Lower lobe of right lung (tissue), 2 donors: ENCODE measurements around the gene MTMR12. TPM values are rescaled to one million over a fixed set of nuclear protein-coding genes. Genes with fewer than 3 reads are reported as not detected.

Source experiments
- ATAC-seq, 2 donors: fragments of 200-7000 bp; cut with Tn5 transposase; one replicate each; pipeline ENCODE4 v1.9.1; 2020 to 2022; ENCODE audit warnings: mild to moderate bottlenecking in 2 of 2, moderate library complexity in 2 of 2
- DNase-seq: peaks from one replicate; pipeline ENCODE4 v3.0.0-alpha.2; 2020
- H3K27ac ChIP-seq: fragments of 200-600 bp; one replicate; pipeline ENCODE4 v1.8.0; 2022
- H3K27me3 ChIP-seq: fragments of 200-600 bp; one replicate; pipeline ENCODE4 v1.8.0; 2022; ENCODE audit warnings: low read depth
- H3K36me3 ChIP-seq: fragments of 200-600 bp; one replicate; pipeline ENCODE4 v1.8.0; 2022; ENCODE audit warnings: mild to moderate bottlenecking
- H3K4me1 ChIP-seq: fragments of 200-600 bp; one replicate; pipeline ENCODE4 v1.8.0; 2022
- H3K4me3 ChIP-seq: fragments of 200-600 bp; one replicate; pipeline ENCODE4 v1.8.0; 2022; ENCODE audit warnings: mild to moderate bottlenecking
- H3K9me3 ChIP-seq: fragments of 200-600 bp; one replicate; pipeline ENCODE4 v1.8.0; 2022
- intact Hi-C: fragments of 100-400 bp; cut with DNase I; formaldehyde crosslinking; loops from one replicate; pipeline ENCODE4 v1.11.0; 2022
- total RNA-seq: library from RNA; stranded (reverse); fragmentation: NEBNext Ultra II Directional; extraction: Animal tissue kit (Norgen Biotek cat#: 25700); gene quantifications from one replicate; pipeline ENCODE4 v1.2.1, GENCODE V29; 2021
- TF ChIP-seq, protein P1 (sequence below): fragments of 200-600 bp; IDR thresholded peaks from one replicate; pipeline ENCODE4 v1.8.0; 2022; ENCODE audit warnings: antibody characterized with exemption, mild to moderate bottlenecking
- donor health status: DM: no; HTN: yes; CAD: no; lungs with severe emphysema.

MTMR12 gene
- total RNA-seq, 1 donor from 2014 or later: 39.3 TPM

DNA sequence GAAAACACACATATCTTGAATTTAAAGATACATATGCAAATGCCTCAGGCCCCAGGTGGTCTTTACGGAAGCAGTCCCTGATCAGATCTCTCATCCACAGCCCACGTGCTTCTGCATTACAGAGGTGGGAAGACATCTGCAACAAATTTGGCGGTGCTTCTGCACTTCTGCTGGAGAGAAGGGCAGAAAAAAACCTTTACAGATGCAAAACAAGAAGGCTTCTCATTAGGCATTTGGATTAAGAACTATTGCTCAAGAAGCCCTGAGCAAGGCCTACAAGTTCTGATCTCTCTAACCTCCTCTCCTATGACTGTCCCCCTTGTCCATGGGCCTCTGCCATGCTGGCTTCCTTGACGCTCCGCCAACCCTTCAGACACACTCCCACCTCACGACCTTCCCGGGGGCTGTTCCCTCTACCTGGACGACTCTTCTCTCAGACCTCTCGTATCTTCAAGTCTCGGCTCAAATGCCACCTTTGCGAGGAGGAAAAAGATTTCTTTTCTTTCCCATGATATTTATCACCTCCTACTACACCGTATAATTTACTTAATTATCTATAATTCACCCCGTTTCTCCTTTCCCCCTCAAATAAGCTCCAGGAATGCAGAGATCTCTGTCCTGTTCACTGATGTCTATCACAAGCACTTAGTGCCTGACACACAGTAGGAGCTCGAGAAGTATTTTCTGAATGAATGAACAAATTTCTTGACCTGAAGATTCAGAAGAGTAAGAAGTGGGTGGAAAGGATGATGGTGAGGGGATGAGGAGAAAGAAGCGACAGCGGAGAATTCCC, 1.1 kb downstream of the MTMR12 start:
- Histone ChIP-seq H3K9me3 (no peaks in the 10 kb centered on the region), H3K27ac (peak overlapping the region; percentile 98), H3K36me3 (no peaks in the 10 kb centered on the region), H3K4me1 (peaks cover 55% of the 10 kb centered on the region), H3K4me3 (peak overlapping the region; percentile 85), H3K27me3 (no peaks in the 10 kb centered on the region)
- intact Hi-C loops: no loop called here
- ATAC-seq: no peak
- TF ChIP-seq, protein P1, sequence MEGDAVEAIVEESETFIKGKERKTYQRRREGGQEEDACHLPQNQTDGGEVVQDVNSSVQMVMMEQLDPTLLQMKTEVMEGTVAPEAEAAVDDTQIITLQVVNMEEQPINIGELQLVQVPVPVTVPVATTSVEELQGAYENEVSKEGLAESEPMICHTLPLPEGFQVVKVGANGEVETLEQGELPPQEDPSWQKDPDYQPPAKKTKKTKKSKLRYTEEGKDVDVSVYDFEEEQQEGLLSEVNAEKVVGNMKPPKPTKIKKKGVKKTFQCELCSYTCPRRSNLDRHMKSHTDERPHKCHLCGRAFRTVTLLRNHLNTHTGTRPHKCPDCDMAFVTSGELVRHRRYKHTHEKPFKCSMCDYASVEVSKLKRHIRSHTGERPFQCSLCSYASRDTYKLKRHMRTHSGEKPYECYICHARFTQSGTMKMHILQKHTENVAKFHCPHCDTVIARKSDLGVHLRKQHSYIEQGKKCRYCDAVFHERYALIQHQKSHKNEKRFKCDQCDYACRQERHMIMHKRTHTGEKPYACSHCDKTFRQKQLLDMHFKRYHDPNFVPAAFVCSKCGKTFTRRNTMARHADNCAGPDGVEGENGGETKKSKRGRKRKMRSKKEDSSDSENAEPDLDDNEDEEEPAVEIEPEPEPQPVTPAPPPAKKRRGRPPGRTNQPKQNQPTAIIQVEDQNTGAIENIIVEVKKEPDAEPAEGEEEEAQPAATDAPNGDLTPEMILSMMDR: no peak
- DNase-seq: no peak

DNA sequence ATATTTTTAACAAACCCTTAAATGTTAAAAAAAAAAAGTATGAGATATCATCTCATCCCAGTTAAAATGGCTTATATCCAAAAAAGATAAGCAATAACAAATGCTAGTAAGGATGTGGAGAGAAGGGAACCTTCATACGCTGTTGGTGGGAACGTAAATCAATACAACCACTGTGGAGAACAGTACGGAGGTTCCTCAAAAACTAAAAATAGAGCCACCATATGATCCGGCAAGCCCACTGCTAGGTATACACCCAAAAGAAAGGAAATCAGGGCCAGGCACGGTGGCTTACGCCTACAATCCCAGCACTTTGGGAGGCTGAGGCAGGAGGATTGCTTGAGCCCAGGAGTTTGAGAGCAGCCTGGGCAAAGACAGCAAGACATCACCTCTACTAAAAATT, 3.0 kb downstream of the MTMR12 start:
- H3K9me3 ChIP-seq: no peaks in the 10 kb centered on the region
- H3K4me1 ChIP-seq: peaks cover 56% of the 10 kb centered on the region
- no peaks in the 10 kb centered on the region for H3K36me3 ChIP-seq
- H3K27ac ChIP-seq: no peak overlapping the region
- ATAC-seq (no peak), DNase-seq (no peak)
- TF ChIP-seq, protein P1: no peak
- no peak overlapping the region for H3K4me3 ChIP-seq
- no peaks in the 10 kb centered on the region for H3K27me3 ChIP-seq
- intact Hi-C loops: no loop called here

DNA sequence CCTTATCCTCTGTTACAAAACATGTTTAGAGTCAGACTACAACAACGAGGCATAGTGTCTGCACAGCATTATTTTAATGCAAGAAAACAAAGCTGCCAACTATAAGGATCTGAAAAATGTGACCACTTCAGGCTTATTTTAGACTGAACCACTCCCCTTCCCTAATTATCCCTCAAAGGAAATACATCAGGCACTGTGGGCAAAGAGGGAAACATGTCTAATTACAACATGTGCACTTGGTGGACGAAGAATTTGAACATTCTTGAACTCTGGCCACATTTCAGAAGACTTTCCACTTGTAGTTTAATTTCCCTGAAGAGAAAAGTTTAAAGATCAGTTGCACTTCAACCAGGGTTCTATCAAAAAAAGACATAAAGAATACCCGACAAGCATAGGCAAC, 3.8 kb downstream of the MTMR12 start:
- no peak overlapping the region for H3K4me3 ChIP-seq
- H3K4me1 ChIP-seq: peaks cover 61% of the 10 kb centered on the region
- intact Hi-C loops: no loop called here
- no peaks in the 10 kb centered on the region for H3K36me3 ChIP-seq
- H3K27ac ChIP-seq: peak overlapping the region; percentile 5
- TF ChIP-seq, protein P1: no peak
- no peaks in the 10 kb centered on the region for H3K27me3 ChIP-seq
- ATAC-seq (no peak), DNase-seq (no peak)
- H3K9me3 ChIP-seq: no peaks in the 10 kb centered on the region

DNA sequence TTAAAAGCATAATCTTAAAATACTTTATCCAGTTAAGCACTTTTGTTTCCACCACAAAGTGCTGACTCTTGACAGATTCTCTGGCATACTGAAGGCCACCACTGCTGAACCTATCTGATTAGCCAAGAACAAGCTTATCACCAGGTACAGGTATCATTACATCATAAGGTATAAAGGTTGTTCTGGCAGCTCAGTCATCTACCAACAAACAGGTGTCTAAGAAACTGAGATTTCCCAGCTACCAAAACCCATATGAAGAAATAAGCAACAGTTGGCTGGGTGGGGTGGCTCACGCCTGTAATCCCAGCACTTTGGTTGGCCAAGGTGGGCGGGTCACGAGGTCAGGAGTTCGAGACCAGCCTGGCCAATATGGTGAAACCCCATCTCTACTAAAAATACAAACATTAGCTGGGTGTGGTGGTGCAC, 5.0 kb downstream of the MTMR12 start:
- Histone ChIP-seq H3K4me1 (peaks cover 62% of the 10 kb centered on the region), H3K27ac (no peak overlapping the region), H3K27me3 (no peaks in the 10 kb centered on the region), H3K9me3 (no peaks in the 10 kb centered on the region), H3K4me3 (no peak overlapping the region), H3K36me3 (no peaks in the 10 kb centered on the region)
- DNase-seq (no peak), ATAC-seq (no peak)
- TF ChIP-seq, protein P1: no peak
- intact Hi-C loops: no loop called here

DNA sequence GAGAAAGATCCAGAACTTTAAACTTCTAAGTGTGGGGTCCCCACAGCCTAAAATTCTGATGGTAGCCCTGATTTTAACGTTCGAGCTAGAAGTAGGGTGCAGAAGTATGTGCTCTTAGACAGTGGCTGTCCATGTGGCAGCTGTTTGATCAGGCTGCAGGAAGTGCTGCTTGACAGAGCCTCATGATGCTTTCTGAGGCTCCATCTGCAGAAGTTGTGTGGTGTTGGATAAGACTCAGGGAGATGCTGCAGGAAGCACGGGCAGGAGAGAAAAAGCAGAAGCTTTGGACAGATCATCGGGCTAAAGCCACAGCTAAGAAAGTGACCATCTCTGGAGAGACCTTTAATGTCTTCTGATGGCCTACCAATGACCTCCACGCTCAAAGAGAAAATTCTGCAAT, 8.1 kb downstream of the MTMR12 start:
- no peaks in the 10 kb centered on the region for H3K9me3 ChIP-seq
- intact Hi-C loops: no loop called here
- H3K4me1 ChIP-seq: peaks cover 54% of the 10 kb centered on the region
- TF ChIP-seq, protein P1: no peak
- H3K4me3 ChIP-seq: no peak overlapping the region
- H3K36me3 ChIP-seq: peaks cover 2% of the 10 kb centered on the region
- no peak for DNase-seq
- H3K27me3 ChIP-seq: no peaks in the 10 kb centered on the region
- ATAC-seq: no peak
- H3K27ac ChIP-seq: no peak overlapping the region
